Esophagus squamous epithelium (tissue), 4 donors: Measurements from ENCODE around the gene TANGO2.

ENCODE experiments used
- POLR2A ChIP-seq, 4 donors: fragments of 450-650 bp; IDR thresholded peaks; one replicate each; pipeline ENCODE4 v1.6.1; 2017; ENCODE audit warnings: antibody characterized with exemption in 4 of 4, mild to moderate bottlenecking in 4 of 4, moderate library complexity in 3 of 4
- TF ChIP-seq, protein P1 (sequence below), 6 experiments: fragments of 450-650 bp in 4 of 6; fragments of 200-600 bp in 2 of 6; sonication (generic) in 2 of 6; IDR thresholded peaks; one replicate each; pipeline ENCODE4 v1.5.1; 2016 to 2019; ENCODE audit warnings: antibody characterized with exemption in 6 of 6, mild to moderate bottlenecking in 4 of 6, moderate library complexity in 4 of 6

DNA sequence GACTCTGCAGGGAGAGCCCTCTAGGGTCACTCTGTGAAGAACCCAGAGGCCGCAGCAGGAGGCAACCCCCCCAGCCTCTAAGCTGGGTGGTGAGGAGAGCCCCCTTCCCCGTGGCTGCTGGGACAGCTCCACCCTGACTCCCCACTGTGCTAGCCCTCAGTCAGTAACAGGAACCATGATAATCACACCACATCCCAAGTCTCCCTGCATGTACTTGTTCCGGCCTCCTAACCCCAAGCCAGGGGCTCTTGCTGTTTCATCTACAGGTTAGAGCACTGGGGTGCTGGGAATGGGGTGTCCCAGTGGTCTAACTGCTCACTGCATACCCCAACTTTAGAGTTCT is 31.2 kb upstream of the TANGO2 start:
- TF ChIP-seq, protein P1, sequence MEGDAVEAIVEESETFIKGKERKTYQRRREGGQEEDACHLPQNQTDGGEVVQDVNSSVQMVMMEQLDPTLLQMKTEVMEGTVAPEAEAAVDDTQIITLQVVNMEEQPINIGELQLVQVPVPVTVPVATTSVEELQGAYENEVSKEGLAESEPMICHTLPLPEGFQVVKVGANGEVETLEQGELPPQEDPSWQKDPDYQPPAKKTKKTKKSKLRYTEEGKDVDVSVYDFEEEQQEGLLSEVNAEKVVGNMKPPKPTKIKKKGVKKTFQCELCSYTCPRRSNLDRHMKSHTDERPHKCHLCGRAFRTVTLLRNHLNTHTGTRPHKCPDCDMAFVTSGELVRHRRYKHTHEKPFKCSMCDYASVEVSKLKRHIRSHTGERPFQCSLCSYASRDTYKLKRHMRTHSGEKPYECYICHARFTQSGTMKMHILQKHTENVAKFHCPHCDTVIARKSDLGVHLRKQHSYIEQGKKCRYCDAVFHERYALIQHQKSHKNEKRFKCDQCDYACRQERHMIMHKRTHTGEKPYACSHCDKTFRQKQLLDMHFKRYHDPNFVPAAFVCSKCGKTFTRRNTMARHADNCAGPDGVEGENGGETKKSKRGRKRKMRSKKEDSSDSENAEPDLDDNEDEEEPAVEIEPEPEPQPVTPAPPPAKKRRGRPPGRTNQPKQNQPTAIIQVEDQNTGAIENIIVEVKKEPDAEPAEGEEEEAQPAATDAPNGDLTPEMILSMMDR (IDR thresholded peaks at IDR 0.05): no peak
- no peak for TF ChIP-seq POLR2A (IDR thresholded peaks at IDR 0.05)
